GM21786 (cell line): ENCODE results near the gene EPHA1.

Source experiments
- ATAC-seq: cut with Tn5 transposase; IDR thresholded peaks from one replicate; pipeline ENCODE4 v1.9.1; 2021; ENCODE audit not compliant: unreplicated experiment

Gene EPHA1

DNA sequence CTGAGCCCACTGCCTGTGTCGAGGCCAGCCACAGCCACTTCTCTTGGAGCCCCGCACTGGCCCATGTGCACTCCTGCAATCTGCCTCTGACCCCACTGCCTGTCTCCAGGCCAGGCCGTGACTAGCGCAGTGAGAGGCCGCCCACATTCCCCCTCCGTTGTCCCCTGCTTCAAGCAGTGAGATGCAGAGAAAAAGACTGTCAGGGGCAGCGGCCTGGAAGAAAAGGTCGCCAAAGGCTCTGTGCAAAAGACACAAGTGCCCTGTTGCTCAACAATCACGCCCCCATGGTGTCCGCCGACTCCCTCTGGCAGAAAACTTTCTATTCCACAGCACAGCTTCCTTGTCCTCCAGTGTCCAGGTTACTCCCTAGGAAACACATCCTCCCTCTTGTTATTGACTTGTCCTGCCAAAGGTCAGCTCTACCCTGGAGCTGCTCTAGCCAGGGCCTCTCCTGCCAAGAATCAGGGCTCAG lies 56.1 kb downstream of the EPHA1 start:
- no peak for ATAC-seq

DNA sequence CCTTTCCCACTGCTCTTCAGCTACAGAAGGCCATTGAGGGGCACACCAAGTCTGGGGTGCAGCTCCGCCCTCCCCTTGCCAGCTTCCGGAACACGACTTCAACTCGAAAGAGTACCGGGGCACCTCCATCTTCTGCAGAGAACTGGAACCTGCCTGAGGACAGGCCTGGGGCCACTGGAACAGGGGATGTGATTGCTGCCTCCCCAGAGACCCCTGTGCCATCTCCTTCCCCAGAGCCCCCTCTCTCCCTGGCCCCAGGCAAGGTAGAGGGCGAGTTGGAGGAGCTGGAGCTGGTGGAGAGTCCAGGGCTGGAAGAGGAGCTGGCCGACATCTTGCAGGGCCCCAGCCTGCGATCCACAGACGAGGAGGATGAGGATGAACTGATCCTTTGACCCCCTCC lies 57.1 kb downstream of the EPHA1 start:
- no peak for ATAC-seq

DNA sequence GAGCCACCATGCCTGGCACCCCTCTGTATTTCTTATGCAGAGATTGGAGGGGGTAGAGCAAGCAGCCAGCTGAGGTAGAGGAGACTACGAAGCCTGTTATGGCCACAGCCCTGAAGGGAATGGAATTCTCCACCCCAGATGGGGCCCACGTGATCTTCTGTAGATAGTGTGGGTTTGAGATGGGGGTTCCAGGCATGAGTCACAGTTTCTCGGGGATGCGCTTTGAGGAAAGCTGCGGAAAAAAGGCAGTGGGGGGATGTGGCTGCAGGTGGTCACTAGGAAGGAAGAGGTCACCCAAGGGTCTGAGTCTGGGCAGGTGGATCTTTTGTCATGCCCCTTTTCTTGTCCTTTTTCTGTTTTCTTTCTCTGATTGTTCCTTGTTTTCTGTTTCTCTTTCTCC lies 57.6 kb downstream of the EPHA1 start:
- ATAC-seq: no peak

DNA sequence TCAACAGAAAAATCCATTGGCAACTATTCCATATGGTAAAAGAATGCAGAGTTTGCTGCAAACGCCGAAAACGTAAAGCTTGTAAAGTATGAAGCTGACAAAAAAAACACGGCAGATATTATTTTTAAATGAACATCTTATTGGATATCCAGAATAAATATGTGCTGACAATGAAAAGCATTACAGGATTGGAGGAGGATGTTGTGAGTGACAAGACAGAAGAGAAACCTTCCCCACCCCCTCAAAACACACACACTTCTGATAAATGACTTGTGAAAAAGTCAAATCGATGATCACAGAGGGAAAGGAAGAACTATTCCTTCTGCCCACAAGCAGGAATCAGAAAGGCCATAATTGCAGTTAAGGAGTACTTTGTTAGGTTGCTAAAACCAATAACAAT lies 60.7 kb downstream of the EPHA1 start:
- ATAC-seq: no peak

DNA sequence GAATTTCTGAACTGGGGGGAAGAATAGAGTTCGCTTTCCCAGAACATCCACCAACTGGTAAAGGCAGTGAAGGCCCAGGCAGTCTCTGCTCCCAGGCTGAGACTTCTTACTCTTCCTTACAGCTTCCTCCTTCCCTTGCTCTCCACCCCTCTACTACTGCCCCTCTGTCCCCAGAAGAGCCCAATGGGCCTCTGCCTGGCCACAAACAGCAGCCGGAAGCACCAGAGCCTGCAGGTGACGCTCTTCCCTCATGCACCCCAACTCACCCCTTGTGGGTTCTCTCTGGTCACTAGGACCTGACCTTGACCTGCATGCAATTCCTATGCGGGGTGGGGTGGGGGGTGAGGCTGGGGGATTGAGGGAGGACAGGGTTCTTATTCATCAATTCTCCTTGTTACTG lies 62.6 kb downstream of the EPHA1 start:
- ATAC-seq: no peak

DNA sequence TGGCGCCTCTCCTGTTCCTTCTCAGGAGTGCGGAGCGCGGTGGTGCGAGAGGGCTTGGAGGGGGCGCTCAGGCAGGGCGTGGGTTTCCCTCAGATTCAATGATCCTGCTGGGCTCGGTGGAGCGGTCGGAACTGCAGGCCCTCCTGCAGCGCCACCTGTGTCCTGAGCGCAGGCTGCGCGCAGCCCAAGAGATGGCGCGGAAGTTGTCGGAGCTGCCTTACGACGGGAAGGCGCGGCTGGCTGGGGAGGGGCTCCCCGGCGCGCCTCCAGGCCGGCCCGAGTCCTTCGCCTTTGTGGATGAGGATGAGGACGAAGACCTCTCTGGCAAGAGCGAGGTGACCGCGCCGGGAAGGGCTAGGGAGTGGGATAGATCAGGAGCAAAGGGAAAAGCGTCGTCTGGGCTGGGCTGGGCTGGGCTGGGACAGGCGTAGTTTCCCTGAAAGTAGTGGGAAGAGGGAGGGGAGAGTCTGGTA lies 63.2 kb downstream of the EPHA1 start:
- peak; percentile 84 for ATAC-seq

DNA sequence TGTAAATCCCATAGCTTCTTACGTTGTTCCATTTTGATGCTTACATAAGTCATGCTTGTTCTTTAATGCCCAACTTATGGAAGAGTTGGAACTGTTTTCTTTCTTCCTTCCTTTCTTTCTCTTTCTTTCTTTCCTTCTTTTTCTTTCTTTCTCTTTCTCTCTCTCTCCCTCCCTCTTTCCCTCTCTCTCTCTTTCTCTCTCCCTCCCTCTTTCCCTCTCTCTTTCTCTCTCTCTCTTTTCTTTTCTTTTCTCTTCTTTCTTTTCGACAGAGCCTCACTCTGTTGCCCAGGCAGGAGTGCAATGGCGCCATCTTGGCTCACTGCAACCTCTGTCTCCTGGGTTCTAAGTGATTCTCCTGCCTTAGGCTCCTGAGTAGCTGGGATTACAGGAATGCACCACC lies 65.1 kb downstream of the EPHA1 start:
- no peak for ATAC-seq

DNA sequence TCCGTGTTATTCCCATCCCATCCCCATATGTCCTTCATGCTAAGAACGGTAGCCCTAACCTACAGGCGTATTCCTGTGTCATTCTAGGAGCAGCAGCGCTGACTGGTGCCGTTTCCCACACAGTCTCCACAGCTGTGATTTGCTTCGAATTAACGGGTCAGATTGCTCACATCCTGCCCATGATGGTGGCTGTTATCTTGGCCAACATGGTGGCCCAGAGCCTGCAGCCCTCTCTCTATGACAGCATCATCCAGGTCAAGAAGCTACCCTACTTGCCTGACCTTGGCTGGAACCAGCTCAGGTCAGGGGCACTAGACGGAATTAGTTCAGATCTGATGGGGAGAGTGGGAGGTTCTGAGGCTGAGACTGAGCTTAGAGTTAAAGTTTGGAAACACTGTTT lies 66.8 kb downstream of the EPHA1 start:
- no peak for ATAC-seq
